Prostate gland (tissue), 2 donors: Measurements from ENCODE around the gene TMEM8B.

Experiments used
- CTCF ChIP-seq, 4 experiments: fragments of 200-600 bp in 2 of 4; fragments of 450-650 bp in 2 of 4; sonication (generic) in 2 of 4; IDR thresholded peaks; 1 replicate in 3 of 4; 2 replicates in 1 of 4; pipeline ENCODE4 v1.5.1; 2016 to 2019; ENCODE audit warnings: antibody characterized with exemption in 4 of 4, mild to moderate bottlenecking in 2 of 4, moderate library complexity in 2 of 4
- POLR2AphosphoS5 ChIP-seq: sonication (generic); formaldehyde crosslinking; IDR thresholded peaks from one replicate; pipeline ENCODE4 v1.6.1; 2017; ENCODE audit warnings: antibody characterized with exemption

DNA sequence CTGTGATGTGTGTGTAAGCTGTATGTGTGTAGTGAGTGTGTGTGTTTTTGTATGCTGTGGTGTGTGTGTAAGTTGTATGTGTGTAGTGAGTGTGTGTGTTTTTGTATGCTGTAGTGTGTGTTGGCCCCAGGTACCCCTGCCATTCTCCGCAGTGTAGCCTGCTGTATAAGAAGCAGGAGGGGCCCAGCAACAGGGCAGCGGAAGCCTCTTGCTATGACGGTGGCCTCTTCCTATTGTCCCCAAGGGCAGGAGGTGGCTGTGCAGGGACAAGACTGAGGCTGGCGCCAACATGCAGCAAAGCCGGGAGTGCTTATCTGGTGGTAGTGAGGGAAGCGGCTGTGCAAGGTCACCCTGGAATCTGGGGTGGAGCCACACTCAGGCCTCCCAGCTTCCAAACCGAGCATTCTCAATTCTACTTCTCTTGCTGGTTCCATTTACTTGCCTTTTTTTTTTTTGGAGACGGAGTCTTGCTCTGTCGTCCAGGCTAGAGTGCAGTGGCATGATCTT lies 85.3 kb downstream of the TMEM8B start:
- no peak for TF ChIP-seq POLR2AphosphoS5
- TF ChIP-seq CTCF (IDR thresholded peaks at IDR 0.05) = no peak
